Astrocyte (in vitro differentiated cells and primary cell): ENCODE measurements around the gene MCL1.
"Not testable (repeated sequence)": the region's sequence is repeated elsewhere in the genome, so short reads cannot be mapped to it uniquely, and the experiment has no call there.

Experiments used
- EZH2 ChIP-seq: IDR thresholded peaks from 2 replicates; pipeline ENCODE4 v1.6.1; 2012; ENCODE audit warnings: mild to moderate bottlenecking, low read length, inconsistent platforms; ENCODE audit not compliant: insufficient read depth
- TF ChIP-seq, protein P1 (sequence below): IDR thresholded peaks from 2 replicates; pipeline ENCODE4 v1.5.1; 2011; ENCODE audit warnings: low read depth, mild to moderate bottlenecking, inconsistent platforms, low read length, moderate library complexity; ENCODE audit not compliant: insufficient read depth

DNA sequence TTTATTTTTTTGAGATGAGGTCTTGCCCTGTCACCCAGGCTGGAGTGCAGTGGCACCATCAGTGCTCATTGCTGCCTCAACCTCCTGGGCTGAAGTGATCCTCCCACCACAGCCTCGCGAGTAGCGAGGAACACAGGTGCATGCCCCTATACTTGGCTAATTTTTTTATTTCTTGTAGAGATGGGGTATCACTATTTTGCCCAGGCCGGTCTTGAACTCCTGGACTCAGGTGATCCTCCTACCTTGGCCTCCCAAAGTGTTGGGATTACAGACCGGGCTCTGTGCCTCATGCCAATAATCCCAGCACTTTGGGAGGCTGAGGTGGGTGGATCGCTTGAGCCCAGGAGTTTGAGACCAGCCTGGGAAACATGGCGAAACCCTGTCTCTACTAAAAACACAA lies 2.0 kb upstream of the MCL1 start:
- TF ChIP-seq, protein P1, sequence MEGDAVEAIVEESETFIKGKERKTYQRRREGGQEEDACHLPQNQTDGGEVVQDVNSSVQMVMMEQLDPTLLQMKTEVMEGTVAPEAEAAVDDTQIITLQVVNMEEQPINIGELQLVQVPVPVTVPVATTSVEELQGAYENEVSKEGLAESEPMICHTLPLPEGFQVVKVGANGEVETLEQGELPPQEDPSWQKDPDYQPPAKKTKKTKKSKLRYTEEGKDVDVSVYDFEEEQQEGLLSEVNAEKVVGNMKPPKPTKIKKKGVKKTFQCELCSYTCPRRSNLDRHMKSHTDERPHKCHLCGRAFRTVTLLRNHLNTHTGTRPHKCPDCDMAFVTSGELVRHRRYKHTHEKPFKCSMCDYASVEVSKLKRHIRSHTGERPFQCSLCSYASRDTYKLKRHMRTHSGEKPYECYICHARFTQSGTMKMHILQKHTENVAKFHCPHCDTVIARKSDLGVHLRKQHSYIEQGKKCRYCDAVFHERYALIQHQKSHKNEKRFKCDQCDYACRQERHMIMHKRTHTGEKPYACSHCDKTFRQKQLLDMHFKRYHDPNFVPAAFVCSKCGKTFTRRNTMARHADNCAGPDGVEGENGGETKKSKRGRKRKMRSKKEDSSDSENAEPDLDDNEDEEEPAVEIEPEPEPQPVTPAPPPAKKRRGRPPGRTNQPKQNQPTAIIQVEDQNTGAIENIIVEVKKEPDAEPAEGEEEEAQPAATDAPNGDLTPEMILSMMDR: not testable (repeated sequence)
- TF ChIP-seq EZH2: not testable (repeated sequence)
